Measurements from ENCODE around the gene GRIFIN. TPM values are rescaled to one million over a fixed set of nuclear protein-coding genes. Genes with fewer than 3 reads are reported as not detected.

GRIFIN gene
- total and polyA plus RNA-seq, 2 donors (not counting 1 experiment from before 2014, with no cell fraction given): not detected

GRCh38 chr7:2474224-2474623, 2.0 kb downstream of the GRIFIN start:
- Mint-ChIP-seq H3K4me1 (peaks cover 11% of the 10 kb centered on the region), H3K4me3 (no peak overlapping the region), H3K27me3 (peaks cover 5% of the 10 kb centered on the region), H3K9me3 (ENCODE audit: insufficient read depth) (no peaks in the 10 kb centered on the region), H3K27ac (no peak overlapping the region)
- no peaks in the 10 kb centered on the region for H3K36me3 ChIP-seq (replicated peaks in 1 of 2; ENCODE audit: control extremely low read depth in 1 of 2, control insufficient read depth in 1 of 2, extremely low read depth in 1 of 2, insufficient read depth in 2 of 2, low read length in 1 of 2)
- no peak overlapping the region for H3K9ac ChIP-seq (ENCODE audit: low read length)
- ATAC-seq (ENCODE audit: low read depth) (no peak), DNase-seq (no peak)
- H3K27me3 ChIP-seq (replicated peaks in 1 of 4; ENCODE audit: control extremely low read depth in 1 of 4, control insufficient read depth in 3 of 4, insufficient read depth in 4 of 4, low read length in 3 of 4): peaks cover 0 to 12% (median 2%) of the 10 kb centered on the region in 4 experiments
- CTCF ChIA-PET: interaction anchor here (1.5 kb wide), 1 partner anchor 197 kb away, joined by 3 read pairs; no protein-coding TSS in a partner anchor
- no peak overlapping the region for H3K27ac ChIP-seq (ENCODE audit: low read length in 2 of 2)
- H3K9me3 ChIP-seq (ENCODE audit: control extremely low read depth in 1 of 3, control insufficient read depth in 2 of 3, insufficient read depth in 1 of 3, low read length in 2 of 3): no peaks in the 10 kb centered on the region
- H4K20me1 ChIP-seq (ENCODE audit: control insufficient read depth, insufficient read depth, low read length, poor library complexity, severe bottlenecking): no peaks in the 10 kb centered on the region
- no peak for TF ChIP-seq EZH2 (IDR thresholded peaks at IDR 0.05; ENCODE audit: borderline replicate concordance, insufficient read depth, low read depth, low read length, poor library complexity, severe bottlenecking)
- TF ChIP-seq CTCF (IDR thresholded peaks at IDR 0.05): no peak
- H3K79me2 ChIP-seq (ENCODE audit: control insufficient read depth, insufficient read depth, low read length): no peaks in the 10 kb centered on the region
- POLR2A ChIA-PET: no interaction called here
- no peak overlapping the region for H3K4me2 ChIP-seq (replicated peaks; ENCODE audit: low read depth, low read length, poor library complexity, severe bottlenecking)
- WGBS (ENCODE audit: insufficient coverage): 76% methylated on average over 11 of the region's 15 CpGs
- no peak overlapping the region for H2AFZ ChIP-seq (ENCODE audit: insufficient read depth, low read depth, low read length, poor library complexity, severe bottlenecking)
- peaks cover 14 to 17% of the 10 kb centered on the region in 2 donors for H3K4me1 ChIP-seq (ENCODE audit: control insufficient read depth in 2 of 2, insufficient read depth in 2 of 2, low read length in 2 of 2)
- no peak overlapping the region for H3K4me3 ChIP-seq (ENCODE audit: control extremely low read depth in 1 of 5, extremely low read depth in 1 of 5, insufficient read depth in 1 of 5, low read depth in 2 of 5, low read length in 4 of 5)
- intact Hi-C loops (cut with micrococcal nuclease): no loop called here

- Histone ChIP-seq H3K4me2 (replicated peaks; ENCODE audit: low read depth, low read length, poor library complexity, severe bottlenecking) (no peak overlapping the region), H3K27ac (ENCODE audit: low read length in 2 of 2) (no peak overlapping the region), H3K36me3 (replicated peaks in 1 of 2; ENCODE audit: control extremely low read depth in 1 of 2, control insufficient read depth in 1 of 2, extremely low read depth in 1 of 2, insufficient read depth in 2 of 2, low read length in 1 of 2) (no peaks in the 10 kb centered on the region), H3K9ac (ENCODE audit: low read length) (no peak overlapping the region), H3K27me3 (replicated peaks in 1 of 4; ENCODE audit: control extremely low read depth in 1 of 4, control insufficient read depth in 3 of 4, insufficient read depth in 4 of 4, low read length in 3 of 4) (peaks cover 0 to 12% (median 2%) of the 10 kb centered on the region in 4 experiments), H3K79me2 (ENCODE audit: control insufficient read depth, insufficient read depth, low read length) (no peaks in the 10 kb centered on the region), H3K4me3 (ENCODE audit: control extremely low read depth in 1 of 5, extremely low read depth in 1 of 5, insufficient read depth in 1 of 5, low read depth in 2 of 5, low read length in 4 of 5) (no peak overlapping the region), H4K20me1 (ENCODE audit: control insufficient read depth, insufficient read depth, low read length, poor library complexity, severe bottlenecking) (no peaks in the 10 kb centered on the region), H3K4me1 (ENCODE audit: control insufficient read depth in 2 of 2, insufficient read depth in 2 of 2, low read length in 2 of 2) (peaks cover 14 to 21% of the 10 kb centered on the region in 2 donors), H2AFZ (ENCODE audit: insufficient read depth, low read depth, low read length, poor library complexity, severe bottlenecking) (no peak overlapping the region), H3K9me3 (ENCODE audit: control extremely low read depth in 1 of 3, control insufficient read depth in 2 of 3, insufficient read depth in 1 of 3, low read length in 2 of 3) (no peaks in the 10 kb centered on the region)
- TF ChIP-seq CTCF (IDR thresholded peaks at IDR 0.05) (no peak), EZH2 (IDR thresholded peaks at IDR 0.05; ENCODE audit: borderline replicate concordance, insufficient read depth, low read depth, low read length, poor library complexity, severe bottlenecking) (no peak)
- intact Hi-C loops (cut with micrococcal nuclease): no loop called here
- ChIA-PET CTCF (interaction anchor here (6.9 kb wide), 1 partner anchor 22 kb away, joined by 104 read pairs; no protein-coding TSS in a partner anchor), POLR2A (no interaction called here)
- DNase-seq (no peak), ATAC-seq (ENCODE audit: low read depth) (no peak)
- no peak overlapping the region for H3K27ac Mint-ChIP-seq
- no peak overlapping the region for H3K4me3 Mint-ChIP-seq
- WGBS (ENCODE audit: insufficient coverage): 94% methylated on average over 7 of the region's 12 CpGs
- peaks cover 9% of the 10 kb centered on the region for H3K27me3 Mint-ChIP-seq
- H3K9me3 Mint-ChIP-seq (ENCODE audit: insufficient read depth): no peaks in the 10 kb centered on the region
- H3K4me1 Mint-ChIP-seq: peaks cover 14% of the 10 kb centered on the region
Observed at GRCh38 chr7:2473496-2474180, 2.6 kb downstream of the GRIFIN start.
